Stimulated activated naive CD4-positive, alpha-beta T cell treated with Interleukin-2 at 50 U/mL for 16 hours (primary cell): ENCODE measurements around the gene USH2A.

Experiments used
- DNase-seq: peaks from one replicate; lab custom pipeline; 2025; lab: John Stamatoyannopoulos, UW

The USH2A gene

DNA sequence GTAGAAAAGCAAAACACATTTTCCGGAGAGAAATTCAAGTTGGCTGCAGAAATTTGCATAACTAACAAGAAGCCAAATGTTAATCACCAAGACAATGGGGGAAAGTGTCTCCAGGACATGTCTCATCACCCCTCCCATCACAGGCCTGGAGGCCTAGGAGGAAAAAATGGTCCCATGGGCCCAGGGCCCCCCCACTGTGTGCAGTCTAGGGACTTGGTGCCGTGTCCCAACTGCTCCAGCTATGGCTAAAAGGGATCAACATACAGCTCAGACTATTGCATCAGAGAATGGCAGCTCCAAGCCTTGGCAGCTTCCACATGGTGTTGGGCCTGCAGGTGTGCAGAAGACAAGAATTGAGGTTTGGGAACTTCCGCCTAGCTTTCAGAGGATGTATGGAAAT, 138.2 kb downstream of the USH2A start:
- no peak for DNase-seq

- no peak for DNase-seq
Measured at GRCh38 chr1:216281757-216282156, 141.5 kb downstream of the USH2A start.

- no peak for DNase-seq
Measured at GRCh38 chr1:216270086-216270773, 153.0 kb downstream of the USH2A start.

DNA sequence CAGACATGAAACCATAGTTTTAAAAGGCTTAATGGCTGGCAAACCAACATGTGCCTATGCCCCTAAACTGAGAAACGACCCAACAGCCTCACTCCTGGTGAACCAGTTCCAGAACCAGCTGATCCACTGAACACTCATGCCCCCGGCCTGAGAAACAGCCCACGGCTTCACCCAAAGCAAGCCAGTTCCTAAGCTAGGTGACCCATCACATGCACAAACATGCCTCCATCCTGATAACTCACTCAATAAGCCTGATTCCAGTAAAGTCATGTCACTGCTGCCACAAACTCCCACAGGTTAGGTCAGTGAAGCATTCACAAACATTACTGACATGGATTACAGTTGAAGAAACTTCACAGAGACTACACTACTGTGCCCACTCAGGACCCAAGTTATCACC, 161.6 kb downstream of the USH2A start:
- DNase-seq, result no peak

- DNase-seq, result no peak
Measured at GRCh38 chr1:216258856-216259255, 164.4 kb downstream of the USH2A start.

GRCh38 chr1:216258386-216258785, 164.9 kb downstream of the USH2A start:
- no peak for DNase-seq

DNA sequence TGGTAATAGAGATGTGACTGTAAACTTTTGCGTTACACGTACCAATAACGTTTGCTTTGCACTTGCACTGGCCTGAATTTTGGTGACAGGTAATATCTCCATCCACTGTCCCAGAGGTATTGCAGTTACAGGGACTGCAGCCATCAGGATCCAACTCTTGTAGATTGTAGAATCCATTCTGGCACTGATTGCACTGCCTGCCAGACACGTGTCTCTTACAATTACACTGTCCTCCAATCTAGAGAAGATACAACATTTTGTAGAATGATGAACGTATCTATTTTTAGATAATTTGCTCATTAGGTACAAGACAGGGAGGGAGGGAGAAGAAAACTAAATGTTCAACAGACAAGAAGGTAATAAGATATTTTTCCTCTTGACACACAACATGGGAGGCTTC, 172.4 kb downstream of the USH2A start:
- DNase-seq, result no peak

DNA sequence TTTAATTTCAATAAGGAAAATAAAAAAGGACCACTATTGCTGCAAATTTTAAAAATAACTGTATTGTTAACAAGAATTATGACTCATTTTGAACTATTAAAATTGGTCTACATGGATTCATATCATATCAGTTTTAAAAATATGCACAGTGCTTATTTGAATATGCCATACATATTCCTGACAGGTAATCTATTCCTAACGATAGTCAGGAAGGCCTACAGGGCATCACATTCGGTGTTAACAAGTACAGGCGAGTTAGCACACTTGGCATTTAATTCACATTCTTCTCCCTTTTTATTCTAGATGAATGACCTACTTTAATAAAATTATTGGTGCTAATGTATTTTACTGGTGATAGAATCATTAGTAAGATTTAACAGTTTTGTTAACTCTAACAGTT, 174.6 kb downstream of the USH2A start:
- no peak for DNase-seq

GRCh38 chr1:216247937-216248336, 175.3 kb downstream of the USH2A start:
- DNase-seq, result no peak

GRCh38 chr1:216246577-216247203, 176.6 kb downstream of the USH2A start:
- DNase-seq, result no peak

DNA sequence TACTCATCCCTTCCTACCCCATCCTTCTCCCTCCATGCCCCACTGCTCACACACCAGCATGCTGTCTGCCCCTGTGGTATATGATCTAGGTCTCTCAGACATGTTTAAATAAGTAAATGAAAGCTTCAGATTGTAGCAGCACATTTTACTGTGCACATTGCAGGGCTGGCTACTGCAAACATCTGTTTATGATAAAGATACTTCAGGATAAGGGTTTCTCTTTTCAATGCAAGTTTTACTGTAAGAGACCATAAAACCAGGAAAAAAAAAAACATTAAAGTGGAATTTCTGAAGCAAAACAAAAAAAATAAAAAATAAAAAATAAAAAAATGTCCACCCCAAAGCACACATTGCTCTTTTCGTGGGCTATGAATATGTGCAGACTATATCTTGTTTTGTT, 184.4 kb downstream of the USH2A start:
- no peak for DNase-seq

- DNase-seq, result no peak
Measured at GRCh38 chr1:216237927-216238542, 185.2 kb downstream of the USH2A start.

DNA sequence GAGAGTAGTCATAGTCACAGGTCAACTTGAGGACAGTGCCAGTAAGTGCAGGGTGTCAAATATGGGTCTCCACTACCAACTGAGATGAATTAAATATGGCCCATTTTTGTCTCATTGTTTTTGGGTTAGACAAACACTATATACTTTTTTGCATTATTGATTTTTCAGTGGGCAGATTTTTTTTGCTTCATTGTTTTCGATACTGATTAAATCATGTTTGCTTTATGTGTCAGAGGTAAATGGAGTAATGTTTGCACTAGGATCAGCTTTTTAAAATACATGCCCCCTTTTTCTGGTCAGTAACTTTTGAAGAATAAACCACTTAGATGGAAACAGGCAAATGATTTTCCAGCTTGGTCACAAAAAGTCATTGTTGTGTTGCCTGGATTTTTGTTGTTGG, 199.0 kb downstream of the USH2A start:
- DNase-seq, result no peak

DNA sequence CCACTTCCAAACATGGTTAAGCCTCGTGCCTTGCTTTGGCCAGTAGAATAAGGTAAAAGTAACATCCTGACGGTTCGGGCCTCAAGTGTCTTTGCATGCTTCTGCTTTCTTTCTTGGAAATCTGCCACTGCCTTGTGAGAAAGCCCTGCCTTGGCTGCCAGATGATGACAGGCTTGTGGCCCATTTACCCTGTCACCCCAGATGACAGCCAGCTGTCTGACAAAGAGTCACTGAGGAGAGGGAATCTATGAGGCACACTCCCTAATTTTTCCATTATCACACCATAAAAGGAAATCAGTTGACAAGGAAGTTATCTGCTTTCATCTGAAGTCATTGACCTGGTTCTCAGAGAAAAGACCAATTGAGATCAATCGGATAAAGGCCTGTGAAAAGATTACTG, 199.8 kb downstream of the USH2A start:
- DNase-seq, result no peak

- DNase-seq, result no peak
Measured at GRCh38 chr1:216222288-216222687, 201.0 kb downstream of the USH2A start.

DNA sequence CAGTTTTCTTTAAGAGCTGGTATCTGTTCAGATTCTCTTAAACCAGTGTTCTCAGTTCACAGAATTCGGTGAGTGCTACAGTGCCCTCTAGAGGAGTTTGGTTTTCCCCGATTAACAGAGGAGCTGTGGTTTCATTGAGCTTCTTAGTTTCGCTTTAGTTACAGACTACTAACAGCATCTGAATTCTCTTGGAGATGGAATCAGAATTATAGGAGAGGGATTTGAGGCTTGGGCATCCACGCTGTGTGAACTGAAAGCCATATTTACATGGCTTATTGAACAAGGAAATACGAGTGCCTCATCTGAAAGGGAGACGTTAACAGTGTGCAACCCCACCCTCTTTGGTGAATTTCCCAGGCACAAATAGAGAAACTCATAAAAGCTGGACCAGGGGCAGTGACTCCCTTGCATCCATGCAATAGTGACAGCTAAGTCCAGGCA, 202.0 kb downstream of the USH2A start:
- no peak for DNase-seq

- DNase-seq, result no peak
Measured at GRCh38 chr1:216216305-216216704, 206.9 kb downstream of the USH2A start.

GRCh38 chr1:216215169-216215568, 208.1 kb downstream of the USH2A start:
- DNase-seq, result no peak

- no peak for DNase-seq
Measured at GRCh38 chr1:216212826-216213225, 210.4 kb downstream of the USH2A start.

DNA sequence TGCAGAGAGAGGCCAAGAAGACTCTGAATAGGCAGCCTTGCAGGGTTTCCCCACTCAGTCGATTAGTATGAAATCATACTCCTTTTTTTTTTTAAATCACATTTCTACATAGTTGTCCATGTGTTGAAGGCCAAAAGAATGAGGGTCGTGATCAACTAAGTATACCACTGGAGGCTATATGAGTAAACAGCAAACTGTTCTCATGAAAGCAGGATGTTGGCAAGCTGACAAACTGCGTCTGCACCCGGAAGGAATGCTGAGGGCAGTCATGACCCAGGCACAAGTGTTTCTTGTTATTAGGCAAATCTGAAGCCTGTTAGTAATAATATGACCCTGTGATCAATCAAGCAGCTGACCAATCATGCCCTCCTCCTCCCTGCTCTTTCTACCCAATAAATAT, 213.2 kb downstream of the USH2A start:
- no peak for DNase-seq

- no peak for DNase-seq
Measured at GRCh38 chr1:216209125-216209524, 214.1 kb downstream of the USH2A start.

DNA sequence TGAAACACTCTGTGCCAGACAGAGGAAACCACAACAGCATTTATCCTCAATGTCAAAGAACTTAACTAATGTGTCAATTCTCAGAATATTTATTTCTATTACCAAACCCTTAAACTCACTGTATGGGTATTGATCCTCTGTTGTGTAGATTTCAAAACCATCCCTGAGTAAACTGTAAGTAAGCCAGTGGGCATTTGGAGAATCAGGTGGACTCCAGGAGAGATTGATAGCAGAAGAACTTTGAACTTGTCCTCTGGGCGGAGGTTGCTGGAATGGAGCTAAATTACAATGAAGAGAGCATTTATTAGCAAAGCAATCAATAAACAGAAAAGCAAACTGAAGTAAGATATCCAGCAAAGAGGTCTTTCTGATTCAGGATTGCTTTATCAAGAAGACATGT, 216.1 kb downstream of the USH2A start:
- DNase-seq, result no peak

DNA sequence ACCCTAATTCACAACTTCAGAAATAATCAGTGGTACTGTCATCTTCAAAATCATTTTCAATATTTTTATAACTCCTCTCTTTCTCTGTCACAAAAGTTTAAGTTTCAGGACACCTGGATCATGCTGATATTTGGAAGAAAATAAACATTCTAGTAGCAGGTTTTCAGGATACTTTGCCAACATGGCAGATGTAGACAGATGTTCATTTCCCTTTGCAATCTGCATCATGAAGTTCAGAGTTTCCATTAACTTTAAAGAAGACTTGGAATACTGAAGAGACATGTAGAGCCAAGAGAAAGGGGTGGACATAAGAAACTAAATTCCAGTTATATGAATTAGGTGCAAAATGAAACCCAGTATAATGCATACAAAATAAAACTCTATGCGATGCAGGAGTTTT, 218.1 kb downstream of the USH2A start:
- DNase-seq, result no peak

- DNase-seq, result no peak
Measured at GRCh38 chr1:216201946-216202345, 221.3 kb downstream of the USH2A start.
